GM18909 (cell line): ENCODE measurements around the gene APOBEC3F.
"Not testable (repeated sequence)": the region's sequence is repeated elsewhere in the genome, so short reads cannot be mapped to it uniquely, and the experiment has no call there.

Source experiments
- ATAC-seq: cut with Tn5 transposase; IDR thresholded peaks from one replicate; pipeline ENCODE4 v1.9.1; 2021; ENCODE audit warnings: mild to moderate bottlenecking; ENCODE audit not compliant: unreplicated experiment, poor library complexity

Gene APOBEC3F

DNA sequence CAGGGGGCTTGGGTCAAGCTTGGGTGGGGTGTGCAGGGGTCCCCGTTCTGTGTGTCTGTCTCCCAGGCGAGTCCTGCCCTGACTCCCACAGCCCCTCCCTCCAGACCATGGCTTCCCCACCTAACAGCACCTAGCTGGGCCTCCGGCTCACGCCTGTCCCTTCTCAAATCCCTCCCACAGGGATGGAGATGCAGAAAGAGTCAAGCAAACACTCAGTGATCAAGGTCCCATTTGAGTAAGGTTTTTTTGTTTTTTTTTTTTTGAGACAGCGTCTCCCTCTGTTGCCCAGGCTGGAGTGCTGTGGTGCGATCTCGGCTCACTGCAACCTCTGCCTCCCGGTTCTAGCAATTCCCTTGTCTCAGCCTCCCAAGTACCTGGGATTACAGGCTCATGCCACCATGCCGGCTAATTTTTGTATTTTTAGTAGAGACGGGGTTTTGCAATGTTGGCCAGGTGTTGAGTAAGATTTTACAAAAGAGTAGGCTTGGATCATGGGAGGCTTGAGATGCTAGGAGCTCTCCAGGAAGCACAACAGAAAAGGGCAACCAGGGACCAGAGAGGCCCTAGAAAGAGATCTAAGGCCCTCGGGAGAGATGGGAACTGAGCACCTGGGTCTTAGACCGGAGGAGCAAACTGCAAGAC lies 14.0 kb upstream of the APOBEC3F start:
- no peak for ATAC-seq

DNA sequence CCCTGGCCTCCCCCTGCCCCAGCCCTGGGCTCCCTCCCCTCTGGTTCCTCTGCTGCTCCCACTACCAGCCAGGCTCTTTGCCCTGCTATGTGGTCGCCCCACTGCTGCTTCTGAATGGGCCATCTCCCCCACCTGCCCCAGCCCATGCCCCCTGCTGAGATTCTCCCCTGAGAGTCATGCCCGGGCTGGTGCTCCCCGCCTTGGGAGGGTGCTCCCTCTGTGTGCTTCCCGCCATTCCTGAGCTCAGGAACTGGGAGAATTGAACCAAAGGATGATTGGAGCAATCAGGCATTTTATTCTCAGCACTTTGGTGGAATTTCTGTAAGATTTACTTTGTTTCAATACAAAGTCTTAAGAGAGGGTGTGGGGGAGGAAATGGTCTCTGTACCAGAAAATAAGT lies 12.9 kb upstream of the APOBEC3F start:
- no peak for ATAC-seq

DNA sequence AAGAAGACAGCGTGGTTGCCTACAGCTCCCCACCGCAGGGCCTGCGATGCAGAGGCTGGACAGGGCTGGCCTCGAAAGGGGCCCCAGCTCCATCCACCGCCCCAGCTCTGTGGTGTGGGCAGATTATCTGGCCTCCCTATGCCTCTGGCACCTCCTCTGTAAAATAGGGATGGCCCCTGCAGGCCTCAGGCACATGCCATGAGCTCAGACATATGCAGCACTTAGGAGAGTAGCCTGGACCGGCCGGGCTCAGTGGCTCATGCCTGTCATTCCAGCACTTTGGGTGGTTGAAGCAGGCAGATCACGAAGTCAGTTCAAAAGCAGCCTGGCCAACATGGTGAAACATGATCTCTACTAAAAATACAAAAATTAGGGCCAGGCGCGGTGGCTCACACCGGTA lies 12.4 kb upstream of the APOBEC3F start:
- ATAC-seq, result no peak

DNA sequence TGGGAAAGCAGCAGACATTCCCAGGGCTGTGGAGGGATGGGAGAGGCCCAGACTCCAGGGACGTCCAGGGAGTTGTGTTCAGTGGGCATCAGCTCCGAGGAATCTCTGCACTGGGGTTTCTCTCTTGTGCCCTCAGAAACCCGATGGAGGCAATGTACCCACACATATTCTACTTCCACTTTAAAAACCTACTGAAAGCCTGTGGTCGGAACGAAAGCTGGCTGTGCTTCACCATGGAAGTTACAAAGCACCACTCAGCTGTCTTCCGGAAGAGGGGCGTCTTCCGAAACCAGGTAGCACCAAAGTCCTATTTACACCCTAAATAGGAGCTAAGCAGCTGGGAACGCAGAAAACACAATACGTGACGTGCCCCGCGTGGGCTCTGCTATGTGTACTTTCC lies 11.4 kb upstream of the APOBEC3F start:
- no peak for ATAC-seq

DNA sequence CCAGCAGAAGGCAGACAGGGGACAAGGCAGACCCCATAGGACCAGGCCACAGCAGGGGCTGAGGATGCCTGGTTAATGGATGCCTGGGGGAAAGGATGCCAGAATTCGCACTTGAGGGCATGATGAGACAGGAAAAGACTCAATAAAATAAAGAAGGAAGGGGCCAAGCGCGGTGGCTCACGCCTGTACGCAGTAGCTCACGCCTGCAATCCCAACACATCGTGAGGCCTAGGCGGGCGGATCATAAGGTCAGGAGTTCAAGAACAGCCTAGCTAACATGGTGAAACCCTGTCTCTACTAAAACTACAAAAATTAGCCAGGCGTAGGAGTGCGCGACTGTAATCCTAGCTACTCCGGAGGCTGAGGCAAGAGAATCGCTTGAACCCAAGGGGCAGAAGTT lies 10.0 kb upstream of the APOBEC3F start:
- no peak for ATAC-seq

DNA sequence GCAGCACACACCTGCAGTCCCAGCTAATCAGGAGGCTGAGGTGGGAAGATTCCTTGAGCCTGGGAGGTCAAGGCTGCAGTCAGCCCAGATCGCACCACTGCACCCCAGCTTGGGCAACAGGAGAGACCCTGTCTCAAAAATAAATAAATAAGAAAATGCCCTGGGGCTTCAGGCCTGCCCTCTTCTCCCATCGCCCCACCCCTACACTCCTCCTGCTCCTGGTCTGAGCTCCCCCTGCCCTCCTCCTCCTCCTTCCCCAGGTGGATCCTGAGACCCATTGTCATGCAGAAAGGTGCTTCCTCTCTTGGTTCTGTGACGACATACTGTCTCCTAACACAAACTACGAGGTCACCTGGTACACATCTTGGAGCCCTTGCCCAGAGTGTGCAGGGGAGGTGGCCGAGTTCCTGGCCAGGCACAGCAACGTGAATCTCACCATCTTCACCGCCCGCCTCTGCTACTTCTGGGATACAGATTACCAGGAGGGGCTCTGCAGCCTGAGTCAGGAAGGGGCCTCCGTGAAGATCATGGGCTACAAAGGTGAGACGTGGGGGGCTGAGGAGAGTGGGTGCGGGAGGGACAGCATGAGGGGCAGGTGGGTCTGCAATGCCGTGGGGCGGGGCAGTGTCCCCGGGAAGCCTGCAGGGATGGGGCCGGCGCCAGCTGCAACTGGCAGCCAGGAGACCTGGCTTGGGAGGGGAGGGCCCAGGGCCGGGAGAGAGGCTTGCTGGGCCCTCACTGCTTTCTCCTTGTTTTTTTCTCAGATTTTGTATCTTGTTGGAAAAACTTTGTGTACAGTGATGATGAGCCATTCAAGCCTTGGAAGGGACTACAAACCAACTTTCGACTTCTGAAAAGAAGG lies 9.0 kb upstream of the APOBEC3F start:
- not testable (repeated sequence) for ATAC-seq

DNA sequence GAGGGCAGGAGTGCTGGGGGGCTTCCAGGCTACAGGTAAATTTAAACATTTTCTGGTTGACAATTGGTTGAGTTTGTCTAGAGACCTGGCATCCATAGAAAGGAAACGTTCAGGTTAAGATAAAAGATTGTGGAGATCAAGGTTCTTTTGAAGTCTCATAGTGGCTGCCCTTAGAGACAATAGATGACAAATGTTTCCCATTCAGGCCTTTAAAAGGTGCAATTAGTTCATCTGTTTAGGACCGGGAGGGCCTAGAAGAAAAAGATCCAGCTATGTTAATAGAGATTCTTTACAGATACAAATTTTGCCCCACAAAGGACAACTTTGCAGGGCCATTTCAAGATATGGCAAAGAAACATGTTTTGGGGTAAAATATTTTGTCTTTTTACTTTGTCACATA lies 3.6 kb upstream of the APOBEC3F start:
- ATAC-seq, result not testable (repeated sequence)

DNA sequence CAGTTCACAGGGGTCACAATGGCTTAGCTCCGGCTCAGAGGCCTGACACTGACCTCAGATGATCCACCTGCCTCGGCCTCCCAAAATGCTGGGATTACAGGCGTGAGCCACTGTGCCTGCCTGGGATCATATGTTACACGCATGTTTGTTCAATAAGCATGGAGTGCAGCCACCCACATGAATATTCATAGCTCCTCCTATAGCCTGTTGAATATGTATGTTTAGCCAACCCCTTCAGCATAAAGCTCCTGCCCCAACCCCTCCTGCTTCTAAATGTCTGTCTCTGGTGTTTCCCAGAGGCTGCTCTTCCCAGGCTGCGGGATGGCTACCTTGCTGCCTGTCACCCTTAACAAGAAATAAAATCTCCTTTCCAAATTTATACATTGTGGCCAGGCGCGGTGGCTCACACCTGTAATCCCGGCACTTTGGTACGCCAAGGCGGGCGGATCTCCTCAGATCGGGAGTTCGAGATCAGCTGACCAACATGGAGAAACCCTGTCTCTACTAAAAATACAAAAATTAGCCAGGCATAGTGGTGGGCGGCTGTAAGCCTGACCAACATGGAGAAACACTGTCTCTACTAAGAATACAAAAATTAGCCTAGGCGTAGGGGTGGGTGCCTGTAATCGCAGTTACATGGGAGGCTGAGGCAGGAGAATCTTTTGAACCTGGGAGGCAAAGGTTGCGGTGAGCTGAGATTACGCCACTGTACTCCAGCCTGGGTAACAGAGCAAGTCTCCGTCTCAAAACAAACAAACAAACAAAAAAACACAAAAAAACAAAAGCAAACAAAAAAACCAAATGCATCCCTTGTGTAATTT lies 1.1 kb upstream of the APOBEC3F start:
- ATAC-seq, result no peak

DNA sequence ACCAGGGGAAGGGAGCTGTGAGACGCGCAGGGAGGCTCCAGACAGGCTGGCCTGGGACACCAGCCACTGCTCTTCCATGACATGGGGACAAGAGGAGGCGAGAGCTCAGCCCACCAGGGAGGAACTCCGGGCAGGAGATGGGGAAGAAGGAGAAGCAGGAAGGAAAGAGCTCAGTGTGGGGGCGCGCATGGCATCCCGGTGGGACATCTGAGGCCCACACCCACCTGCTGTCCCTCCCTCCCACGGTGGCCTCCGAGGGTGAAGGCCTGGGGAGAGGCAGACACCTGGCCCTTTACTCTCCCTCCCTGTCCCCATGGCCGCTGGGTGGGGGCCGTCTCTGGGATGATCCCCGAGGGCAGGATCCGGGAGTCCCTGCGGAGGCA lies 518 bp upstream of the APOBEC3F start:
- not testable (repeated sequence) for ATAC-seq

DNA sequence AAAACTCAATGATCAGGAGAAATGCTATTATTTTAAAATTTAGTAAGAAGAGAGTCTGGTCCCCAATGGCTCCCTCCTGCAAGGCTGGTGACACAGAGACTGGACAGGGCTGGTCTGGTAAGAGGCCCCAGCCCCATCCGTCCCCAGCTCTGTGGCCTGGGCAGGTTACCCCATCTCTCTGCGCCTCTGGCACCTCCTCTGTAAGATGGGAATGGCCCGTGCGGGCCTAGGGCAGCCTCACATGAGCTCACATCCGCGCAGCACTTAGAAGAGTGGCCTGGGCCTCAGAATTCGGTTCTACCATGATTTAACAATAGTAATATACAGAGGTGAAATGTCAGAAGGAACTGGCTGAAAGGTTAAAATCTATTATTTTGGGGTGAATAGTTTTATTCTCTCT lies 1.2 kb downstream of the APOBEC3F start:
- ATAC-seq, result no peak

DNA sequence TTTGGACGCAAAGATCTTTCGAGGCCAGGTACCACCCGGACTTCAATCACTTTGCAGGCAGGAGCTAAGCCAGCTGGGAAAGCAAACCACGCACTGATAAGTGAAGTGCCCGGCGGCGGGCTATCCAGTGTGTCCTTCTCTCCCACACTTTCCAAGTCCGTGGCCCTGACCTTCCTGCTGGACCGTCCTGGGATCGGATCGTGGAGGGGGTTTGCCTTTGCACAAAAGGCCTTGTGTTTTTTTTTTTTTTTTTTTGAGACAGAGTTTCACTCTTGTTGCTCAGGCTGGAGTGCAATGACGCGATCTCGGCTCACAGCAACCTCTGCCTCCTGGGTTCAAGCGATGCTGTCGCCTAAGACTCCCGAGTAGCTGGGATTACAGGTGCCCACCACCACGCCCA lies 2.4 kb downstream of the APOBEC3F start:
- not testable (repeated sequence) for ATAC-seq

DNA sequence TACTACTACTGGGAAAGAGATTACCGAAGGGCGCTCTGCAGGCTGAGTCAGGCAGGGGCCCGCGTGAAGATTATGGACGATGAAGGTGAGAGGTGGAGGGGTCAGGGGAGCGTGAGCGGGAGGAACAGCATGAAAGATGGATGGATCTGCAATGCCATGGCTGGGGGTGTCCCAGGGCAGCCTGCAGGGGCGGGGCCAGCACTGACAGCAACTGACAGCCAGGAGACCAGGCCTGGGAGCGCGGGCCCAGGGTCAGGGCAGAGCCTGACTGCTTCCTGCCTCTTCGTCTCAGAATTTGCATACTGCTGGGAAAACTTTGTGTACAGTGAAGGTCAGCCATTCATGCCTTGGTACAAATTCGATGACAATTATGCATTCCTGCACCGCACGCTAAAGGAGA lies 4.5 kb downstream of the APOBEC3F start:
- not testable (repeated sequence) for ATAC-seq

DNA sequence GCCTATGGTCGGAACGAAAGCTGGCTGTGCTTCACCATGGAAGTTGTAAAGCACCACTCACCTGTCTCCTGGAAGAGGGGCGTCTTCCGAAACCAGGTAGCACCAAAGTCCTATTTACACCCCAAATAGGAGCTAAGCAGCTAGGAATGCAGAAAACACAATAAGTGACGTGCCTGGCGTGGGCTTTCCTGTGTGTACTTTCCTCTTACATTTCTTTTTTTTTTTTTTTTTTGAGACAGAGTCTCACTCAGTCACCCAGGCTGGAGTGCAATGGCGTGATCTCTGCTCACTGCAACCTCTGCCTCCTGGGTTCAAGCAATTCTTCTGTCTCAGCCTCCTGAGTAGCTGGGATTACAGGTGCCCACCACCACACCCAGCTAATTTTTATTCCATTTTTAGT lies 8.8 kb downstream of the APOBEC3F start:
- not testable (repeated sequence) for ATAC-seq

DNA sequence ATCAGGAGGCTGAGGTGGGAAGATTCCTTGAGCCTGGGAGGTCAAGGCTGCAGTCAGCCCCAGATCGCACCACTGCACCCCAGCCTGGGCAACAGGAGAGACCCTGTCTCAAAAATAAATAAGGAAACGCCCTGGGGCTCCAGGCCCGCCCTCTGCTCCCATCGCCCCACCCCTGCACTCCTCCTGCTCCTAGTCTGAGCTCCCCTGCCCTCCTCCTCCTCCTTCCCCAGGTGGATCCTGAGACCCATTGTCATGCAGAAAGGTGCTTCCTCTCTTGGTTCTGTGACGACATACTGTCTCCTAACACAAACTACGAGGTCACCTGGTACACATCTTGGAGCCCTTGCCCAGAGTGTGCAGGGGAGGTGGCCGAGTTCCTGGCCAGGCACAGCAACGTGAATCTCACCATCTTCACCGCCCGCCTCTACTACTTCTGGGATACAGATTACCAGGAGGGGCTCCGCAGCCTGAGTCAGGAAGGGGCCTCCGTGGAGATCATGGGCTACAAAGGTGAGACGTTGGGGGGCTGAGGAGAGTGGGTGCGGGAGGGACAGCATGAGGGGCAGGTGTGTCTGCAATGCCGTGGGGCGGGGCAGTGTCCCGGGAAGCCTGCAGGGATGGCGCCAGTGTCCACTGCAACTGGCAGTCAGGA lies 11.3 kb downstream of the APOBEC3F start:
- ATAC-seq, result not testable (repeated sequence)

DNA sequence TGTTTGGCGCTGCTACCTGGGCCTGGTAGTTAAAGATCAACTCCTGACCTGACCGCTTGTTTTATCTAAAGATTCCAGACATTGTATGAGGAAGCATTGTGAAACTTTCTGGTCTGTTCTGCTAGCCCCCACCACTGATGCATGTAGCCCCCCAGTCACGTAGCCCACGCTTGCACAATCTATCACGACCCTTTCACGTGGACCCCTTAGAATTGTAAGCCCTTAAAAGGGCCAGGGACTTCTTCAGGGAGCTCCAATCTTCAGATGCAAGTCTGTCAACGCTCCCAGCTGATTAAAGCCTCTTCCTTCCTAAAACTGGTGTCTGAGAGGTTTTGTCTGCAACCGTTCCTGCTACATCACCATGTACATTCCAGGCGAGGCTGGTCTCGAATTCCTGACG lies 15.0 kb downstream of the APOBEC3F start:
- ATAC-seq, result no peak

DNA sequence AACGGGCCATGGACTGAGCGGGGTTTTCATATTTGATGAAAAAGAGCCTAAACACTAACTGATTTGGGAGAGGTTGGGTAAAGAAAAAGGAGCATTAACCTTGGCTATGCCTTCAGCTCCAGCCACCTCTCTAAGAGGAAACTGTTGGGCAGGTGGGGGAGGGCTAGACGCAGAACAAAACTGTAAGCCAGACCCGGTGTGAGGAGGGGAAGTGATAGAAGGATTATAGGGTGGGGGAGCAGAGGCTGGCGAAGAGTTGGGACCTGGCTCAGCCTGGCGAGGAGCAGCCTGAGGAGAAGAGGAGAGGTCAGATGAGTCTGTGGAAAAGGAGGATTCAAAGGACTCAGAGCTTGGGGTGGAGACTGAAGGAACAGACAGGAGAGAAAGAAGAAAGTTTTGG lies 20.6 kb downstream of the APOBEC3F start:
- ATAC-seq, result not testable (repeated sequence)

DNA sequence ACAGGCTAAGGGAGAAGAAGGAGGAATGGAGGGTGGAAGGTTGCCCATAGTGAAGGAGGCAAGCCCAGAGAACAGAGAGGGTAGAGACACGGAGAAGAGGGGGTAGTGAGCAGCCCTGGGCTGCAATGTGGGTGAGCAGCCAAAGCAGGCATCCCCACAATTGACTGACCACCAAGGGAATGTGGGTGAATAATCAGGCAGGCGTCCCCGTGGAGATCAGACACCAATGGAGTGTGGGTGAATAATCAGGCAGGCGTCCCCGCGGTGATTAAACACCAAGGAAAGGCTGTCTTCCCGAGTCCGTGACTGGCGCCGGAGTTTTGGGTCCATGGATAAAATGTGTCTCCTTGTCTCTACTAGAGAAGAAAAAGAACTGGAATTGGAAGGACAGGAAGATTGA lies 21.3 kb downstream of the APOBEC3F start:
- not testable (repeated sequence) for ATAC-seq

DNA sequence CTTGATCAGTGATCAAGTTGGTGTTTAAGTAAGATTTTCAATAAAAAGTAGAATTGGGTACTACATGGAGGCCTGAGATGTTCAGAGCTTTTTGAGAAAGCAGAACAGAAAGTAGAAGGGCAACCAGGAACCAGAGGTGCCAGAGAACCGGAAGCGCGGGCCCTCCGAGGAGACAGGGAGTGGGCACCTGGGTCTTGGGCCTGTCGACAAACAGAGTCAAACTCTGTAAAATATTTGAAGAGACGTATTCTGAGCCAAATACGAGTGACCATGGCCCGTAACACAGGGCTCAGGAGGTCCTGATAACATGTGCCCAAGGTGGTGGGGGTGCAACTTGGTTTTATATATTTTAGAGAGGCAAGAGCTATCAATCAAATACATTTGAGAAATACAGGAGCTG lies 23.2 kb downstream of the APOBEC3F start:
- ATAC-seq, result peak; percentile 66

DNA sequence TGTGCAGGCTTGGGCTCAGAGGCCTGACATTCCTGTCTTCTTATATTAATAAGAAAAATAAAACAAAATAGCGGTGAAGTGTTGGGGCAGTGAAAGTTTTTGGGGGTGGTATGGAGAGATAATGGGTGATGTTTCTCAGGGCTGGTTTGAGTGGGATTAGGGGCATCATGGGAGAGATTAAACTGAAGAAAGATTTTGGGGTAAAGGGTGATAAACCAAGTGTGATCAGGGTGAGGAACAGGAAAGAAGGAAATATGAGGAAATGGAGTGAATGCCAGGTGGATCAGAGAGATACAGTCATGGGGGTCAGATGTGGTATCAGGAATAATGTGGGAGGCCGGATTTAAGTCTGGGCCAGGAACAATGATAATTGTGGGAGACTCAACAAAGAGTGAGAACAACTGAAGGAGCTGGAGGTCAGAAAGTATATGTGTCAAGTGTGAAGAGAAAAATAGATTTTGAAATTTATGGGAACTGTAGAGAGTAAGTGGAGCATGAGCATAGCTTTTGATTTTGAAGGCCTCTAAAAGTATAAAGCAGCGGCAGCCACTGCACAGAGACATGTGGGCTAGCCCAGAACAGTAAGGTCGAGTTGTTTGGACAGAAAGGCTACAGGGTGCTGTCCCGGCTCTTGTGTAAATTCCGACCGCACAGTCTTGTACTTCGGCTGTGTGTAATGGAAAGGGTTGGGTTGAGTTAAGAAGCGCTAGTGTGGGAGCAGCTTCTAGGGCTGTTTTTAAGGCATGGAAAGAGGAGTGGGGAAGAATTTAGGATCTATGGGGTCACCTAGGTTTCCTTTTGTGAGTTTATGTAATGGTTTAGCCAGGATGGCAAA lies 26.0 kb downstream of the APOBEC3F start:
- ATAC-seq, result not testable (repeated sequence)
